Activated CD4-positive, CD25-positive, alpha-beta regulatory T cell (primary cell): Measurements from ENCODE around the gene CCSER1.
"Not testable (repeated sequence)": the region's sequence is repeated elsewhere in the genome, so short reads cannot be mapped to it uniquely, and the experiment has no call there.

Source experiments
- DNase-seq, 4 experiments: peaks; one replicate each; lab custom pipeline; 2025; lab: John Stamatoyannopoulos, UW

CCSER1 gene

DNA sequence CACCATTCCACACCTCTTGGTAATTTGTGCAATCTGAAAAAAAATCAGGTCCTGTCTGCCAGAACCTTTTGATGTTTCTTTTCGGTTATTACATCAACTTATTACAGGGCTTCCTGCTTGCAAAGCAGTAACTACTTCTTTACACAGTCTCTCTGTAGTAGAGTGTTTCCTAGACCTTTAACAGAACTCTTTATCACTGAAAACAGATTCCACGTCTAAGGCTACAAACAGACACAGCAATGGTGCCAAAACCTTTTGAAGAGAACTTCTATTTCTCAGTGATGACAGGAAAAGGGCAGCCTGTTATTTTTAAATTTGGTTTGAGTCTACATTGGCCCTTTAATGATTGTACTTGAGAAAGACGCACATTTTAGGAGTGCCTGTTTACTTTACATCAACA is 1463.1 kb downstream of the CCSER1 start:
- no peak for DNase-seq

DNA sequence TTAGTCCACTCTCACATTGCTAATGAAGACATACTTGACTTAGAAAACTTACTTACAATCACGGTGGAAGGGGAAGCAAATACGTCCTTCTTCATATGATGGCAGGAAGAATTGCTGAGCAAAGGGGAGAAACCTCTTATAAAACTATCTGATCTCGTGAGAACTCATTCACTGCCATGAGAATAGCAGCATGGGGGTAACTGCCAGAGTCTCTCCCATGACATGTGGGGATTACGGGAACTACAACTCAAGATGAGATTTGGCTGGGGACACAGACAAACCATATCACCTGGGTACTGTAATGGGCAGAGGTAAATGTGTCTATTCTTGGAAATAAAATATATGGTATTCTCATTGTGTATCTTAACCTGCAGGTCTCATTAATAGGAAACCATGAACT is 1464.9 kb downstream of the CCSER1 start:
- no peak for DNase-seq

DNA sequence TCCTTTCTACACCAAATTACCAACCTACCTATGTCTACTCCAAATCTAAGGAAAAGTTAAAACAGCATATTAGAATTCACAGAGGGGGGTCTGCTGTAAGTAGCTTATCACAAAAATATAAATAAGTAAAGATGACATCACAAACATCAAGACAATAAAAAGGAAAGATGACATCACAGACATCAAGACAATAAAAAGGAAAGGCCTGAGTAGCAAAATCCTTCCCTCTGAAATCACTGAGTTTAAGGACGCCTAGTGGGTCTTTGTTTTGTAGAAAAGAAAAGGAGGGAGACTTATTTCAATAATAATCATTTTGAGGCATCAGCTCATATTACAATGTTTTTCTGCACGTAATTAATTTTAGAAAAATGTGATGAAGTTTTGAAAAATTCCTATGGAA is 1469.5 kb downstream of the CCSER1 start:
- no peak for DNase-seq

DNA sequence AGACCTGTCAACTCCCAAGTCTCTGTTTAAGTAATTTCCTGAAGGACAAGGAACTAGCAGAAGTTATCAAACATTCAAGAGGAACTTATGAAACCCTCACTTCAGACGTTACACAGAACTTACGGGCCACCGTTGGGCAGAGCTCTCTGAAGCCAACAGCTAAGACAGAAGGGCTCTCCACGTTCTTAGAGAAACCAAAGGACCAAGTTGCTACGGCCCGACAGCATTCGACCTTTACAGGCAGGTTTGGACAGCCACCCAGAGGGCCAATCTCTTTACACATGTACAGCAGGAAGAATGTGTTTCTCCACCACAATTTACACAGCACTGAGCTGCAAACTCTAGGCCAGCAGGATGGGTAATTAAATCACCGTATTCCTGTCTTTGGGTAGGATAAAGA is 1471.5 kb downstream of the CCSER1 start:
- no peak for DNase-seq

DNA sequence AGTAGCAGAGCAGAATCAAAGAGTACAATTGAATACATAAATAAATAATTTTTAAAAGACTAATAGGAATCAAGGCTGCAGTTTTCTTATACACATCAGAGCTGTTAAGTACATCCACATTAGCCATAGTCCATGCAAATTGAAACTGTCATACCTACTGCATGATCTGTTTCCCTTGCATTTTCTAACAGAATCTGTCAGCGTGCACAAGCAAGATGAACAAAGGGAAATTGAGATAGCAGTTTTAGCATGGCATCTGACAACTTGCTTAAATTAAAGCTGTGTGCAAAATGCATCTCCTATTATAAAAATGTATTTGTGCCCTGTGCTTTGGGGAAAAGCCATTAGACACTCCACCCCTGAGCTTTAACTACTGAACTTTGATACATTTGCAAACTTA is 1473.1 kb downstream of the CCSER1 start:
- no peak for DNase-seq

DNA sequence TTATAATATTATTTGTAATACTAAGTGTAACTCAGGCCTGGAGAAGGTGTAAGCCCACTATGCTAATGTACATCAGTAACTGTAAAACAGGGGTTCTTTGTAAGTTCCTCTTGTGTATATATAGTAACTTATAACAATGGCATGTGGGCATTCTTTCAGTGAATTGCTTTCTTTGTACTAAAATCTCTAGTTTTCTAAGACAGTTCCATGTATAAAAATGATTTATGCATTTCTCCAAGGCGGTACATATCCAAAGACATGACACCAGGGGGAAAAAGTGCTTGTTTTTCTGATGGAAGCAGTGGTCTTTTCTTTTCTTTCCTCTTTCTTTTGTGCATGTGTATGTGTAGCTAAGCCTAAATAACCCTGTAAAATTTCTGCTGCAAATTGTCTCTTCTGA is 1474.2 kb downstream of the CCSER1 start:
- no peak for DNase-seq

DNA sequence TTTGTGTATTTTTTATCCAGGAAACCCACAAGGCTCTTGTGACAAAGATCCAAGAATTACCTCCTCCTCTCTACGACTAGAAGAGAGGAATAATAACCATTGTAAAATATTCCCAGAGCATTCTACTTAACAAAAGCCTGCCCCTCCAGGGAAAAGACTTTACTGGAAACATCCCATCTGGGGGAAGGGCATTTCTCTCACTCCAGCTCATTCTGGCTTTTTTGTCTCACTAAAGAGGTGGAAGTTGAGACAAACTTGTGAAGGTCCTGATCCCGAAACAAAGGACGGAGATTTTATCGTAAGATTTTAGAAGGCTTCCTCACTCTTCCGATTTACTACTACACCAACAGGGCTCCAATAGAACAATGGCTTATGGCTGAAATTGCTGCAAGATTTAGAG is 1484.6 kb downstream of the CCSER1 start:
- no peak for DNase-seq

DNA sequence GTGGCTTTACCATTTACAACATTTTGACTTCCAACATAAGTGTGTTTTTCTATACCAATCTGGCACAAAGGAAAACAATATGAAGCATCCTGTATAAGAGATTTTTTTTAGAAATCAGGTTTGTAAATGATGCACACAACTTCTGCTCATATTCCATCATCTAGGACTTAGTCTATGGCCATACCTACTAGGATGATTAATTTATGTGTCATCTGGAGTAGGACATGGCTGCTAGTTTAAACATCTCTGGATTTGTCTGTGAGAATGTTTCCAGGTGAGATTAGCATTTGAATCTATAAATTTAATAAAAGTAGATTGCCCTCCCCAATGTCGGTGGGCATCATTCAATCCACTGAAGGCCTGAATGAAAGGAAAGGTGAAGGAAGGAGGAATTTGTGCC is 1493.8 kb downstream of the CCSER1 start:
- no peak for DNase-seq

DNA sequence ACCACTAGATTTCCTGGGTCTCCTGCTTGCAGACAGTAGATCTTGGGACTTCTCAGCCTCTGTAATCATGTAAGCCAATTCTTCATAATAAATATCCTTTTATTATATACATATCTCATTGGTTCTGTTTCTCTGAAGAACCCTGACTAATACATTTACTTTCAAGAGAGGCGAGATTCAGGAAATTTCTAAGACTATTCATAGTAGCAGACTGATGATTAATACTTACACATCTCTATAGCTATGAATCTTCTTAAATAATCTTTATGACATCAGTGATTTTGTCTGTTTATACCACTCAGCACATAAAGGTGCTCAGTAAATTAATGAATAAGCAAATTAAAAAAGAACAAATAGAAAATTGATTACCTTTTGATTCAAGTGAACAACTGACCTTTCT is 1494.3 kb downstream of the CCSER1 start:
- no peak for DNase-seq

DNA sequence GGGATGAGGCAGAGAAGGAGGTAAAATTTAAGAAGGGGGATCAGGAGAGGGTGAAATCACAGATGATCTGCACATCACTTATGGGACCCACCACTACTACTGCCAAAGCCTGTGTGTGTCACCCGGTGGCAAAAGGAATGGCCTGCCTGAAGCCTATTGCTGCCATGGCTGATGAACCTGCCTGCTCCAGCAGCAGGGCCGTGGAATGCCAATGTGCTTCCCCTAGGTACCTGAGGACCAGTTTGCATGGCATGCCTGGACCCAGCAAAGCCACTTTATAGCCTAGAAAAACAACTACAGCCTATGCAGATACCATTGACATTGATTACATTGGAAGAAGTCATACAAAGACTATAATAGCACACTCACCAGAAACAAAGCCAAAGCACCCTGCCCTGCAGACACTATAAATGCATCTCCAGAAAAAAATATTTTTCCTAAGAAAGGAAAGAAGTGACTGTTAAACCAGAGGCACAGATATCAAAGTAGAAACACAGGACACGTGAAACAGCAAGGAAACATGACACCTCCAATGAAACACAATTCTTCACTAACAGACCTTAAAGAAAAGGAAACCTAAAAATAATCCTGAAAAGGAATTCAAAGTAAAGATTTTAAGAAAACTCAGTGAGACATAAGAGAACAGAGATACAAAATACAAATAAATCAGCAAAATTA is 1495.9 kb downstream of the CCSER1 start:
- no peak for DNase-seq

DNA sequence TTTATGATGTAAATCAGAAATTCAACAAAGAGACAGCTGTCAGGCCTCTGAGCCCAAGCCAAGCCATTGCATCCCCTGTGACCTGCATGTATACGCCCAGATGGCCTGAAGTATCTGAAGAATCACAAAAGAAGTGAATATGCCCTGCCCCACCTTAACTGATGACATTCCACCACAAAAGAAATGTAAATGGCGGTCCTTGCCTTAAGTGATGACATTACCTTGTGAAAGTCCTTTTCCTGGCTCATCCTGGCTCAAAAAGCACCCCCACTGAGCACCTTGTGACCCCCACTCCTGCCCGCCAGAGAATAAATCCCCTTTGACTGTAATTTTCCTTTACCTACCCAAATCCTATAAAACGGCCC is 1496.4 kb downstream of the CCSER1 start:
- DNase-seq: not testable (repeated sequence)

DNA sequence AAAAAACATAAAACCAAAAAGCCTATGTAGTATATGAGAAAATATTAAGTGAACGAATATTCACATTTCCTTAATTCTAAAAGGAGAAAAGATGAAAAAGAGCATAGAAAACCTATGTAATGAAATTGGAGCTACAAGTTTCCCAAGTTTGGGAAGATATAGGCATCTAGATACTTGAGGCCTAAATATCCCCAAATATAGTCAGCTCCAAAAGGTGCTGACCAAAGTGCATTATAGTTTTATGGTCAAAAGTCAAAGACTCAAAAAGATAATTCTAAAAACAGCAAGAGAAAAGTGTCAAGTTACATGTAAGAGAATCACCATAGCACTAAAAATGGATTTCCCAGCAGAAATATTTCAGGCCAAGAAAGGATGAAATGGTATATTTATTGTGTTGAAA is 1502.9 kb downstream of the CCSER1 start:
- no peak for DNase-seq

DNA sequence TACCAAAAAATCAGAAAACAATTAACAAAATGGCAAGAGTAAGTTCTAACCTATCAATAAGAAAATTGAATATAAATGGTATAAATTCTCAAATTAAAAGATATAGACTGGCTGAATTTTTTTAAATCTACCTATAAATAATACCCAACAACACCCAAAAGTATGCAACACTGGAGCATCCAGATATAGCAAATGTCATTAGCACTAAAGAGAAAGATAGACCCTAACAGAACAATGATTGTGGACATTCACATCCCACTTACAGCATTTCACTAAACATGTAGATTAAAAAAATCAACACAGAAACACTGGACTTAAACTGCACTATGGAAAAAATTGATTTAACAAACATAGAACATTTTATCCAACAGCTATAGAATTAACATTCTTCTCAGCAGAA is 1503.6 kb downstream of the CCSER1 start:
- no peak for DNase-seq

DNA sequence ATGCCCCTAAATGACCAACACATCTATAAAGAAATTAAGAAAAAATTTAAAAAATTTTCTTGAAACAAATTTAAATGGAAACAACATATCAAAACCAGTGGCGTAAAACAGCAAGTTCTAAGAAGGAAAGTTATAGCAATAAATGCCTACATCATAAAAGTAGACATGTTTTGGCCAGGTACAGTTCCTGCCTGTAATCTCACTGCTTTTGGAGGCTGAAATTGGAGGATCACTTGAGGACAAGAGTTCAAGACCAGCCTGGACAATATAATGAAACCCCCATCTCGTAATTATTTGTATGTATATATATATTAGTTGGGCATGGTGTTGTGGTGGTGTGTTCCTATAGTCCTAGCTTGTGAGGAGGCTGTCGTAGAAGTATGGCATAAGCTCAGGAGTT is 1504.1 kb downstream of the CCSER1 start:
- DNase-seq: no peak

DNA sequence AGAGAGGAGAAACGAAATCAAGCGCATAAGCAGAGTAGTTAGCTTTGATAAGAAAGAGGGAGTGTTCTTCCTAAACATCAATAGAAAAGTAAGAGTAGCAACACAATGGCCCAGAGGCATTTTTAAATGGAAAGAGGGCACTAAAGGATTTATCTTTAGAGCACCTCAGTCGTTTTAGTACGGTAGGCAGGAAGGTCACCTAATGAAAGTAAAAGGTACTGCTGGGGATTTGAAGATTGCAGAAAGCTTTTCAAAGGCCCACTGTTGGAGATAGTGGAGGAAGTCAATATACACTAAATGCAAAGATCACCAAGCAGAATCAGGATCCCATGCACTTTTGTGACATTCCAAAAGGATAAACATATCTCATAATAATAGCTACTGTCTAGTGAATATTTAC is 1508.9 kb downstream of the CCSER1 start:
- no peak for DNase-seq
